CD1c-positive myeloid dendritic cell (primary cell): ENCODE results near the gene USP21.

Source experiments
- DNase-seq: peaks from one replicate; pipeline ENCODE4 v3.0.0-alpha.2; 2016; ENCODE audit errors: extremely low spot score

USP21 gene

GRCh38 chr1:161193561-161194235 is 34.4 kb downstream of the USP21 start:
- DNase-seq, result no peak

DNA sequence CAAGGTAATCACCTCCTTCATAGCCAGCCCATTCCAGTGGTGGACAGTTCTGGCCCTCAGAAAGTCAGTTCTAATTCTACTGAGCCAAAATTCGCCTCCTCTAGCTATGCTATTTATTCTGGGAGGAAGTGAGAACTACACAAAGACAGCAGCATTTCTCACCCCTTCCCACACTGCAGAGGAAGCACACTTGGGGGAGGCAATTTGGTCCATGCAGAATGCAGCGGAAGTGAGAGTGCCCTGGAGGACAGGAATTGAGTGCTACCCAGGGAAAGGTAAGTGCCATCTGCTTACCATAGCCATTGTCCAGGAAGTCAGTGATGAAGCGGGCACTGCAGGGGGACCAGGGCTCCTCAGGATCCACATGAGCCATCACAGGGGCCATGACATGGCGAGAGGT is 35.9 kb downstream of the USP21 start:
- DNase-seq, result peak; percentile 85

GRCh38 chr1:161196111-161196510 is 36.8 kb downstream of the USP21 start:
- no peak for DNase-seq

- DNase-seq, result no peak
Measured at GRCh38 chr1:161196521-161197451, 37.5 kb downstream of the USP21 start.

GRCh38 chr1:161197560-161198193 is 38.4 kb downstream of the USP21 start:
- no peak for DNase-seq

GRCh38 chr1:161198194-161198896 is 39.0 kb downstream of the USP21 start:
- DNase-seq, result no peak

DNA sequence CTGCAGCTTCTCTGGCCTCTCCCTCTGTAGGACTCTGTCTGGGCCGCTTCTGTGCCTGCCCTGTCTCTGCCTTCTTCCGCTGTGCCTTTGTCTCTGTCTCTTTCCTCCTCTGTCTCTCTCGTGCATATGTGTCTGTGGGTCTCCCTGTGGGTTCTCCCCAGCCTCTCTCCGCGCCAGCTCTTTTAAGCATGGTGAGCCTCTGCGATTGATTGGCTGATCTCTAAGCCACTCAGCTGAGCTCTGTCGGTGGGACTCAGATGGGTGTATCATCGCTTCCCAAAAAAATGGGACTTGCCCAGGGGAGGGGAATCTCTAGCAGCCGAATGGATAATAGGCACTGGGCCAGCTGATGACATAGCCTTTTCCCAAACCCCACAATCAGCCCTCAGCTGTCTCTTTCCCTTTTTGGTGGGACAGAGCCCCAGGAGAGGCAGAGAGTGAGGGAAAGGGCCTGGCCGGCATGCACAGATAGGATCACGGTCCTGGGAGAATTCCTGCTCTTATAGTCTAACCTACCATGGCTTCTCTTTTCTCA is 39.7 kb downstream of the USP21 start, which contains the start of gene ADAMTS4:
Gene ADAMTS4, minus strand, starts transcription at position 158 of the 535 bp plus-strand sequence. CDS start 427 bp downstream, outside the sequence.
- no peak for DNase-seq

DNA sequence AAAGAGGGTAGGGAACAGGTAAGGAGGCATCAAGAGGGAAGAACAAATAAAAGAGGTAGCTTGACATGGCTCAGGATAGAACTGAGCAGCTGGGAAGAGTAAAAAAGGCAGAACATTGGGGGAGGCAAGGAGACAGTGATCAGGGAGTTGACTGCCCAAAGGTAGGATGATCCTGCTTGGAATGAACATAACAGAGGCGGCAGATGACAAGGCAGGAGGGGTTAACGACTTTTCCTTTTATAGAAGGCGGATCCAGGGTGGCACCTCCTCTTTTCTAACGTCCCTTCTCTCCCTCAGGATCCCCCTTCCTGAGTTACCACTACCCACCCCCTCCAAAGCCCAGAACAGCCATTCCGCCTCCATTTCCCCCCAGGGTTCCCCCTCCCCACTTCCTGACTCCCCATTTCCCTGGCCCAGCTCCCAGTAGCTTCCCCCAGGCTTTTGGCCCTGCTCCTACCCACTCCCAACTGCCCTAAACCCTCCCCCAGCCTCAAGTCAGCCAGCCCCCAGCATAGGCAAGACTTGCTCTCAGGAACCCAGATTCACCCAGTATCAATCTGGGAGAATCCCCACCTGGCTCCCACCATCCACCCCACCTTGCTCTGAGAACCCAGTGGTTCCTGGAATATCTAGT is 40.3 kb downstream of the USP21 start:
- DNase-seq, result no peak

- DNase-seq, result no peak
Measured at GRCh38 chr1:161200421-161200991, 41.2 kb downstream of the USP21 start.

GRCh38 chr1:161200992-161201835 is 41.9 kb downstream of the USP21 start:
- peak; percentile 66 for DNase-seq

GRCh38 chr1:161201836-161202712 is 42.8 kb downstream of the USP21 start, which contains the start of gene NDUFS2:
Gene NDUFS2, plus strand, starts transcription at chr1:161202367. Its CDS starts 19 bp downstream, at chr1:161202386.
- DNase-seq, result peak; percentile 99

- no peak for DNase-seq
Measured at GRCh38 chr1:161206411-161207140, 47.3 kb downstream of the USP21 start.

- DNase-seq, result no peak
Measured at GRCh38 chr1:161207173-161207572, 47.9 kb downstream of the USP21 start.

GRCh38 chr1:161209790-161210409 is 50.6 kb downstream of the USP21 start:
- peak; percentile 85 for DNase-seq

- peak; percentile 76 for DNase-seq
Measured at GRCh38 chr1:161214369-161214768, 55.1 kb downstream of the USP21 start.

DNA sequence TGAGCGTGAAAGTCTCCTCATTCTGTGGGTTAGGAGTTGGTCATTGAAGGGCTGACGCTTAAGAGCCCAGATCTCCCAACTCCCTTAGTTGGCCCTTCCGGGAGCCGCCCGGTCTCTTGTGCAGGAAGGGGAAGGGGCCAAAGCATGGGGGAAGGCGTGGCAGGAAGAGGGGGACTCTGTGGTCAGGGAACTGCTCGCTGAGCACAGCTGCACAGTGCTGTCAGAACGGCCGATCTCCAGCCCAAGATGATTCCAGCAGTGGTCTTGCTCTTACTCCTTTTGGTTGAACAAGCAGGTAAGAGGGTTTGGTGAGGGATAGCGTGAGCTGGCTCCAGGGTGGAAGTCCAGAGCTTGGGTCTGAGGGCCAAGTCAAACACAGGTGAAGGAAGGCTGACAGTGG is 55.8 kb downstream of the USP21 start, which contains the start of gene FCER1G:
Gene FCER1G, plus strand, starts transcription at position 220 of the 400 bp plus-strand sequence. Its CDS starts 27 bp downstream, at position 247.
- peak; percentile 77 for DNase-seq
